ENCODE results near the gene CBX5.
A peak's percentile ranks its signal among the peaks of the same experiment; 100 is the strongest.

CBX5 gene

DNA sequence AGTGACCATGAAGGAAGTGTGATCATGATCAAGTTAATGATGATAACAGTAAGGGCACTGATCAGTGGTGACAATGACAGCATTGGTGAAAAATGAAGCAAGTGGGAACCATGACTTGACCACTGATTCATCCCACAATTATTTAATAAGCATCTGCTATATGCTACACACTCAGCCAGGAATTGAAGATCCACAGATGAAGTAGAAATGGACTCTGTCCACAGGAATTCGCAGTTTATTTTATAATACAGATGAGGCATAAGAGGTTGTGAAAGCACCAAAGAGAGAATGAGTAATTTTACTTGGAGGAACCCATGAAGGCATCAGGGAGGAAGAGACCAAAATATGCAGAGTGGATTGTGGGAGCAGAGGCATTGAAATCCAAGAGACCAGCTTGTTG lies 57.3 kb downstream of the CBX5 start:
- TF ChIP-seq, protein P1, sequence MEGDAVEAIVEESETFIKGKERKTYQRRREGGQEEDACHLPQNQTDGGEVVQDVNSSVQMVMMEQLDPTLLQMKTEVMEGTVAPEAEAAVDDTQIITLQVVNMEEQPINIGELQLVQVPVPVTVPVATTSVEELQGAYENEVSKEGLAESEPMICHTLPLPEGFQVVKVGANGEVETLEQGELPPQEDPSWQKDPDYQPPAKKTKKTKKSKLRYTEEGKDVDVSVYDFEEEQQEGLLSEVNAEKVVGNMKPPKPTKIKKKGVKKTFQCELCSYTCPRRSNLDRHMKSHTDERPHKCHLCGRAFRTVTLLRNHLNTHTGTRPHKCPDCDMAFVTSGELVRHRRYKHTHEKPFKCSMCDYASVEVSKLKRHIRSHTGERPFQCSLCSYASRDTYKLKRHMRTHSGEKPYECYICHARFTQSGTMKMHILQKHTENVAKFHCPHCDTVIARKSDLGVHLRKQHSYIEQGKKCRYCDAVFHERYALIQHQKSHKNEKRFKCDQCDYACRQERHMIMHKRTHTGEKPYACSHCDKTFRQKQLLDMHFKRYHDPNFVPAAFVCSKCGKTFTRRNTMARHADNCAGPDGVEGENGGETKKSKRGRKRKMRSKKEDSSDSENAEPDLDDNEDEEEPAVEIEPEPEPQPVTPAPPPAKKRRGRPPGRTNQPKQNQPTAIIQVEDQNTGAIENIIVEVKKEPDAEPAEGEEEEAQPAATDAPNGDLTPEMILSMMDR (IDR thresholded peaks at IDR 0.05; ENCODE audit: low read depth, low read length) = no peak
- no peak overlapping the region for H3K4me3 ChIP-seq (ENCODE audit: low read depth, low read length)
- DNase-seq (ENCODE audit: low read depth, low spot score) = peak; percentile 93
- in situ Hi-C loops (cut with HindIII; ENCODE audit: low sequenced_read_pairs) = loop anchor here (25.0 kb wide), 1 partner anchor 140 kb away; the partner anchor contains the start of gene GPR84

GRCh38 chr12:54221402-54221984 lies 58.4 kb downstream of the CBX5 start:
- H3K4me3 ChIP-seq (ENCODE audit: low read depth, low read length) = no peak overlapping the region
- TF ChIP-seq, protein P1 (IDR thresholded peaks at IDR 0.05; ENCODE audit: low read depth, low read length) = no peak
- in situ Hi-C loops (cut with HindIII; ENCODE audit: low sequenced_read_pairs) = loop anchor here (25.0 kb wide), 1 partner anchor 141 kb away; the partner anchor contains the start of gene GPR84
- DNase-seq (ENCODE audit: low read depth, low spot score) = no peak

GRCh38 chr12:54220567-54220966 lies 59.4 kb downstream of the CBX5 start:
- DNase-seq (ENCODE audit: low read depth, low spot score) = no peak
- in situ Hi-C loops (cut with HindIII; ENCODE audit: low sequenced_read_pairs) = loop anchor here (25.0 kb wide), 1 partner anchor 142 kb away; the partner anchor contains the start of gene GPR84
- H3K4me3 ChIP-seq (ENCODE audit: low read depth, low read length) = no peak overlapping the region
- TF ChIP-seq, protein P1 (IDR thresholded peaks at IDR 0.05; ENCODE audit: low read depth, low read length) = no peak

DNA sequence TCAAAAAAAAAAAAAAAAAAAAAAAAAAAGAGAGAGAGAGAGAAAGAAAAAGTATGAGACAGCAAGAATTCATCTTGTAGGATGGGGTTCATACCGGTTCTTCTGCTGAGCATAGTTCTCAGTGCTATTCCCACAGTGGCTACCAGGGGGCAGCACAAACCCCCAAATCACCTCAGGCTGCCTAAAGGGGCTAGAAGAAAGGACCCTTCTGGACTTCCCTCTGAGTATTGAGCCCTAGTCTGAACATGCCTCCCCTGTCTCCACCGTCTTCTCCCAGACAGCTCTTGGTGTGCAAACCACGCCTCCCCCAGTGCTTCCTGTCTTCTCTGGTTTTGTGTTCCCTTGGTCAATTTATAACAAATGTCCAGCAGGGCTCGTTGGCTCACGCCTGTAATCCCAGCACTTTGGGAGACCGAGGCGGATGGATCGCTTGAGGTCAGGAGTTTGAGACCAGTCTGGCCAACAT lies 59.8 kb downstream of the CBX5 start:
- in situ Hi-C loops (cut with HindIII; ENCODE audit: low sequenced_read_pairs) = loop anchor here (25.0 kb wide), 1 partner anchor 142 kb away; the partner anchor contains the start of gene GPR84
- DNase-seq (ENCODE audit: low read depth, low spot score) = peak; percentile 74
- H3K4me3 ChIP-seq (ENCODE audit: low read depth, low read length) = no peak overlapping the region
- TF ChIP-seq, protein P1 (IDR thresholded peaks at IDR 0.05; ENCODE audit: low read depth, low read length) = peak; percentile 90

DNA sequence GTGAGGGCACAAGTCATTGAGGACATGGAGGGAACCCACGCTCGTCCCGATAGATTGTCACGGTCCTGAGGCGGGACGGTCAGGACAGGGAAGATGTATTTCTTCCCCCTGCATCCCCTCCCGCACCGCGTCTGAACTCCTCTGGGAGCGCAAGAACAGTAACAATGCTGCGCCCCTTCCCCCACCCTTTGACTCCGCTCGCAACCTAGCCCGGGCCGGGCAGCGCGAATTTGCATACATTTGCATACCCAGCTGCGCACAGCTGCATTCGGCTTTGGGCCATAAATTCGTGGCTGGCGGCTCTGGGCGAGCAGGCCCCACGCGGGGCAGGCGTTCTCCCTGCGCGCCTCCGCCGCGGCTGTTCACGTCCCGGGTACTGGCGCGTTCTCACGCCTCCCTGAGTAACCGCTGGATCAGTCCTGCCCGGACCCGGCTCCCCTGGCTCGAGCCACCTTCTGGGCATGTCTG lies 62.1 kb downstream of the CBX5 start:
- no peak for DNase-seq (ENCODE audit: low read depth, low spot score)
- TF ChIP-seq, protein P1 (IDR thresholded peaks at IDR 0.05; ENCODE audit: low read depth, low read length) = peak; percentile 8
- in situ Hi-C loops (cut with HindIII; ENCODE audit: low sequenced_read_pairs) = loop anchor here (25.0 kb wide), 1 partner anchor 144 kb away; the partner anchor contains the start of gene GPR84
- H3K4me3 ChIP-seq (ENCODE audit: low read depth, low read length) = peak overlapping the region; percentile 38

DNA sequence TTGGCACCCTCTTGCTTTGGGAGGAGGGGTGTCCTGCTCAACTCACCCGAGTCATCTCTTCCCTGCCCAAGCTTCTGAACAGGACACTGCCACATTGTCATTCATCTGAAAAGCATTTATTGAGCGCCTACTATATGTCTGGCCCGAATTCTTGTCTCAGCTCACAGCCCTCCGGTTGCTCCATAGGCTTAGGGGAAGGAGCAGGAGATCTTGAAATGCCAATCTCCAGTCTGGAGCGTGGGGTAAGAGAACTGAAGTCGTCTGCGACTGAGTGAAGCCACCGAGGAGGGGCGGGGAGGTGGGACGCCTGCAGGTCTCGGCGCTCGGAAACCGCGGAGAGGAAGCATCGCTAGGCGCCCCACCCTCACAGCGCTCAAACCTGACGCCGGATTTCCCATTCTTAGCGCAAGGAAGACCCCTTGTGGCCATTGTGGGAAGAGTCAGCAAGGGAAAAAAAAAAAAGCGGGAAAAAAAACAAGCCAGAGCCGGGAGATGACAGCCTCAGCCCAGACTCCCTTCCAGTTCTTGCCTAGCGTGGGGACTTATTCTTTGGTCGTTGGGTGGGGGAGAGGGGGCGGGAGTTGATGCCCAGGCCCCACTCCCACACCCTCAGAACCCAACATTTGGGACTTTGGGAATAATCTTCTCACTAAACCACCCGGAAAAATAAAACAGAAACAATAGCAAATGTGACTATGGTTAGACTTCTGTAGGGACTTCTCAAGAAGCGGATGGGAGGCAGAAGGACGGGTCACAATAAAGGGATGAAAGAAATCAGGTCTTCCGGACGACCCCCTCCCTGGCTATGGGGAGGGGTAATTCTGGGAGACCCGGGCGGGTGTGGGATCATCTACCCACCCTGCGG lies 62.9 kb downstream of the CBX5 start:
- H3K4me3 ChIP-seq (ENCODE audit: low read depth, low read length) = peak overlapping the region; percentile 38
- DNase-seq (ENCODE audit: low read depth, low spot score) = peak; percentile 79
- in situ Hi-C loops (cut with HindIII; ENCODE audit: low sequenced_read_pairs) = loop anchor here (25.0 kb wide), 1 partner anchor 145 kb away; the partner anchor contains the start of gene GPR84
- TF ChIP-seq, protein P1 (IDR thresholded peaks at IDR 0.05; ENCODE audit: low read depth, low read length) = peak; percentile 79
